Prostate gland (tissue), 2 donors: ENCODE measurements around the gene EPHB2. TPM values are rescaled to one million over a fixed set of nuclear protein-coding genes. Genes with fewer than 3 reads are reported as not detected.
"Not testable (repeated sequence)": the region's sequence is repeated elsewhere in the genome, so short reads cannot be mapped to it uniquely, and the experiment has no call there.

Source experiments
- DNase-seq: peaks from one replicate; pipeline ENCODE4 v3.0.0-alpha.2; 2019; ENCODE audit warnings: low spot score
- H3K27ac ChIP-seq, 2 donors: fragments of 200-600 bp; sonication (generic); 2 replicates each; pipeline ENCODE4 v1.5.1; 2017 to 2019
- H3K27me3 ChIP-seq: fragments of 200-600 bp; sonication (generic); replicated peaks from 2 replicates; pipeline ENCODE4 v1.5.1; 2019; ENCODE audit not compliant: insufficient read depth
- H3K36me3 ChIP-seq, 2 donors: fragments of 200-600 bp; sonication (generic); 1 replicate in 1 of 2; 2 replicates in 1 of 2; pipeline versions ENCODE4 v1.5.1 to v1.8.1; 2017 to 2019
- H3K4me1 ChIP-seq: fragments of 200-600 bp; sonication (generic); replicated peaks from 2 replicates; pipeline ENCODE4 v1.5.1; 2019
- H3K4me3 ChIP-seq, 2 donors: fragments of 200-600 bp; sonication (generic); 2 replicates each; pipeline ENCODE4 v1.5.1; 2017 to 2019
- H3K9me3 ChIP-seq: fragments of 200-600 bp; sonication (generic); 2 replicates; pipeline ENCODE4 v1.5.1; 2017
- CTCF ChIP-seq, 4 experiments: fragments of 200-600 bp in 2 of 4; fragments of 450-650 bp in 2 of 4; sonication (generic) in 2 of 4; IDR thresholded peaks; 1 replicate in 3 of 4; 2 replicates in 1 of 4; pipeline ENCODE4 v1.5.1; 2016 to 2019; ENCODE audit warnings: antibody characterized with exemption in 4 of 4, mild to moderate bottlenecking in 2 of 4, moderate library complexity in 2 of 4
- POLR2A ChIP-seq: fragments of 450-650 bp; IDR thresholded peaks from one replicate; pipeline ENCODE4 v1.6.1; 2016; ENCODE audit warnings: antibody characterized with exemption, mild to moderate bottlenecking
- POLR2AphosphoS5 ChIP-seq: sonication (generic); formaldehyde crosslinking; IDR thresholded peaks from one replicate; pipeline ENCODE4 v1.6.1; 2017; ENCODE audit warnings: antibody characterized with exemption
- WGBS: methylation state at CpG from one replicate; pipeline ENCODE4 v1.1.5; 2018; 5-methylcytosine and 5-hydroxymethylcytosine counted together
- intact Hi-C: fragments of 100-400 bp; cut with DNase I; formaldehyde crosslinking; loops from one replicate; pipeline ENCODE4 v1.14.2; 2022
- total RNA-seq, 2 donors: library from RNA; depleted of rRNA; stranded (reverse); fragments of >200 nt; gene quantifications; one replicate each; pipeline ENCODE4 v1.1.0, GENCODE V29; 2016

Gene EPHB2
- total RNA-seq, 2 donors from 2014 or later = 6.4 to 7.4 TPM

GRCh38 chr1:22841142-22841541, 130.5 kb downstream of the EPHB2 start:
- DNase-seq = no peak
- Histone ChIP-seq H3K36me3 (no peaks in the 10 kb centered on the region), H3K4me3 (no peak overlapping the region), H3K27ac (no peak overlapping the region), H3K27me3 (no peaks in the 10 kb centered on the region), H3K9me3 (no peaks in the 10 kb centered on the region), H3K4me1 (no peaks in the 10 kb centered on the region)
- TF ChIP-seq POLR2AphosphoS5 (no peak), CTCF (IDR thresholded peaks at IDR 0.05) (no peak), POLR2A (no peak)
- WGBS = 70% methylated on average over 3 of the region's 3 CpGs
- intact Hi-C loops = no loop called here

DNA sequence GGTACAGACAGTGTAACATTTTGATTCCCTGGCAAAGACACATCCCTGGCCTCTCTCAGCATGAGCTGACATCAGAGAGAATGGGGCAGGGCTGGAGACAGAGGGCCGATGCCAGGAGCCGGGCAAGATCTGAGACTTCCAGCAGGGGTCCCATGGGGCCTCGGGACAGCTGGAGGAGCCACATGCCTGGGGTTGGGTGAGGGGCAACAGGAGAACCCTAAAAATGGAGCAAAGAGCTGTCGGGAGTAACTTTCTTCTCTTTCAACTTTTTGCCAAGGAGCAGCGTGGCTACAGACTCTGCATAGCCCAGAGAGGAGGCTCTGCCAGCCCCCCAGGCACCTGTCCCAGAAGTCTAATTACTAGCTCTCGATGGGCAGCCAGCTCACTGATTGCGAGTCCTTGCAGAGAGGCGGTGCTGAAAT, 131.2 kb downstream of the EPHB2 start:
- no peaks in the 10 kb centered on the region for H3K36me3 ChIP-seq
- H3K4me1 ChIP-seq = no peaks in the 10 kb centered on the region
- no peak for DNase-seq
- H3K27ac ChIP-seq = no peak overlapping the region
- TF ChIP-seq POLR2AphosphoS5 (no peak), POLR2A (no peak), CTCF (IDR thresholded peaks at IDR 0.05) (no peak)
- WGBS = 18% methylated on average over 8 of the region's 8 CpGs
- H3K27me3 ChIP-seq = no peaks in the 10 kb centered on the region
- H3K4me3 ChIP-seq = no peak overlapping the region
- intact Hi-C loops = no loop called here
- no peaks in the 10 kb centered on the region for H3K9me3 ChIP-seq

DNA sequence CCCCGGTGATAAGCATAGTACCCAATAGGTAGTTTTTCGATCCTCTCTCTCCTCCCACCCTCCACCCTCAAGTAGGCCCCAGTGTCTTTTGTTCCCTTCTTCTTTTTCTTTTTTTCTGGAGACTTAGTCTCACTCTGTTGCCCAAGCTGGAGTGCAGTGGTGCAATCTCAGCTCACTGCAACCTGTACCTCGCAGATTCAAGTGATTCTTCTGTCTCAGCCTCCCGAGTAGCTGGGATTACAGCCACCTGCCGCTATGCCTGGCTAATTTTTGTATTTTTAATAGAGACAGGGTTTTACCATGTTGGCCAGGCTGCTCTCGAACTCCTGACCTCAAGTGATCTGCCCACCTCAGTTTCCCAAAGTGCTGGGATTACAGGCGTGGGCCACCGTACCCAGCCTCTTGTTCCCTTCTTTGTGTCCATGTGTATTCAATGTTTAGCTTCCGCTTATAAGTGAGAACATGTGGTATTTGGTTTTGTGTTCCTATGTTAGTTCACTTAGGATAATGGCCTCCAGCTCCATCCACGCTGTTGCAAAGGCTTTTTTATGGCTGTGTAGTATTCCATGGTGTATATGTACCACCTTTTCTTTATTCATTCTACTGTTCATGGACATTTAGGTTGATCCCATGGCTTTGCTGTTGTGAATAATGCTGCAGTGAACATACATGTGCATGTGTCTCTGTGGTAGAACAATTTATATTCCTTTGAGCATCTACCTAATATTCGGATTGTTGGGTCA, 133.0 kb downstream of the EPHB2 start:
- H3K36me3 ChIP-seq, intact Hi-C loops, H3K4me1 ChIP-seq, H3K27me3 ChIP-seq, H3K9me3 ChIP-seq, H3K4me3 ChIP-seq, DNase-seq, H3K27ac ChIP-seq: not testable (repeated sequence)
- WGBS = 93% methylated on average over 11 of the region's 11 CpGs

DNA sequence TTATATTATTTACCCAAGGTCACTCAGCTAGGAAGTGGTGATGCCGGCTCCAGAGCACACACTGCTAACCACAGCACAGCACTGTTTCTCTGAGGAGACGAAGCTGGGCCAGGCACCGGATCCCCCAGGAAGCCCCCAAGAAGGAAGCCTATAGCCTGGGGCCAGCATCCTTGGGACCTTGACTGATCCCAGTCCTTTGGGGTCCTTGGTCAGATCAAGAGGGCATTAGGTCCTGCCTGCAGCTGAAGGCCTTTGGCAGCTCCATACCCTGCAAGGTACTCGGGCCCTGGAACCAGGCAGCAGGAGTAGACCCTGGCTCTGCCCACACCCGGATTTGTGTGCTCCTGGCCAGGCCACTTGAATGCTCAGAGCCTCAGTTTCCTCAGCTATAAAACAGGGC, 134.0 kb downstream of the EPHB2 start:
- H3K9me3 ChIP-seq = no peaks in the 10 kb centered on the region
- WGBS = 93% methylated on average over 5 of the region's 5 CpGs
- TF ChIP-seq POLR2AphosphoS5 (no peak), CTCF (IDR thresholded peaks at IDR 0.05) (no peak), POLR2A (no peak)

DNA sequence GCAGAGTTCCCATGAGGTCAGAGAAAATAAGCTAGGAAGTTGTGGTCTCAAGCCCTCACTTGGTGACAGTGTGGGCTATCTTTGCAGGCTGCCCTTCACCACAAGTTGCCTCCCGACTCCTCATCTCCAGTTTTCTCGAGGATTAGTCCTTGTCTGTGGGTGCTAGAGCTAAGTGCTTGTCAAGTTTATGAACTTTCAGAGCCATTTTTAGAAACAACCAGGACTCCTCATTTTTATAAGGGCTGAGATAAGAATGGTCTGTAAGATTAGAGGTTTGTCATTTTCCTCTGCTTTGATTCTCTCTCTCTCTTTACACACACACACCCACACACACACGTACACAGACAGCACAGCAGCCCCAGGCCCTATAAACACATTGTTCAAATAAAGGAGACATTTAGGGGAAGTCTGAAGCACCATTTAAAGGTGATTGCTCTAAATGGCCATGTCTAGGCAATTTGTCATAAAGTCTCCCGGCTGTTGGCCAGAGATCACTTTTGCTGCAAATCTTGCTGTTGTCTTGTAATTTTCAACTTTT, 134.8 kb downstream of the EPHB2 start:
- no peaks in the 10 kb centered on the region for H3K36me3 ChIP-seq
- no peak for DNase-seq
- no peak overlapping the region for H3K4me3 ChIP-seq
- H3K27ac ChIP-seq = no peak overlapping the region
- no peaks in the 10 kb centered on the region for H3K4me1 ChIP-seq
- TF ChIP-seq POLR2A (no peak), CTCF (IDR thresholded peaks at IDR 0.05) (no peak), POLR2AphosphoS5 (no peak)
- no peaks in the 10 kb centered on the region for H3K27me3 ChIP-seq
- no peaks in the 10 kb centered on the region for H3K9me3 ChIP-seq
- 27% methylated on average over 4 of the region's 4 CpGs for WGBS
- intact Hi-C loops = no loop called here

More for the DNA sequence above, 134.0 kb downstream of the EPHB2 start:
- Histone ChIP-seq H3K4me3 (no peak overlapping the region), H3K27ac (no peak overlapping the region), H3K36me3 (no peaks in the 10 kb centered on the region), H3K27me3 (no peaks in the 10 kb centered on the region), H3K4me1 (no peaks in the 10 kb centered on the region)
- no peak for DNase-seq
- intact Hi-C loops = no loop called here
